ENCODE measurements around the gene ZNF337.
"Not testable (repeated sequence)": the region's sequence is repeated elsewhere in the genome, so short reads cannot be mapped to it uniquely, and the experiment has no call there.

ZNF337 gene

DNA sequence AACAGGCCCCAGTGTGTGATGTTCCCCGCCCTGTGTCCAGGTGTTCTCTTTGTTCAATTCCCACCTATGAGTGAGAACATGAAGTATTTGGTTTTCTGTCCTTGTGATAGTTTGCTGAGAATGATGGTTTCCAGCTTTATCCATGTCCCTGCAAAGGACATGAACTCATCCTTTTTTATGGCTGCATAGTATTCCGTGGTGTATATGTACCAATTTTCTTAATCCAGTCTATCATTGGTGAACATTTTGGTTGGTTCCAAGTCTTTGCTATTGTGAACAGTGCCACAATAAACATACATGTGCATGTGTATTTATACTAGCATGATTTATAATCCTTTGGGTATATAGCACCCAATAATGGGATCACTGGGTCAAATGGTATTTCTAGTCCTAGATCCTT is 66.0 kb downstream of the ZNF337 start:
- in situ Hi-C loops (cut with MboI; ENCODE audit: low sequenced_read_pairs) = not testable (repeated sequence)

DNA sequence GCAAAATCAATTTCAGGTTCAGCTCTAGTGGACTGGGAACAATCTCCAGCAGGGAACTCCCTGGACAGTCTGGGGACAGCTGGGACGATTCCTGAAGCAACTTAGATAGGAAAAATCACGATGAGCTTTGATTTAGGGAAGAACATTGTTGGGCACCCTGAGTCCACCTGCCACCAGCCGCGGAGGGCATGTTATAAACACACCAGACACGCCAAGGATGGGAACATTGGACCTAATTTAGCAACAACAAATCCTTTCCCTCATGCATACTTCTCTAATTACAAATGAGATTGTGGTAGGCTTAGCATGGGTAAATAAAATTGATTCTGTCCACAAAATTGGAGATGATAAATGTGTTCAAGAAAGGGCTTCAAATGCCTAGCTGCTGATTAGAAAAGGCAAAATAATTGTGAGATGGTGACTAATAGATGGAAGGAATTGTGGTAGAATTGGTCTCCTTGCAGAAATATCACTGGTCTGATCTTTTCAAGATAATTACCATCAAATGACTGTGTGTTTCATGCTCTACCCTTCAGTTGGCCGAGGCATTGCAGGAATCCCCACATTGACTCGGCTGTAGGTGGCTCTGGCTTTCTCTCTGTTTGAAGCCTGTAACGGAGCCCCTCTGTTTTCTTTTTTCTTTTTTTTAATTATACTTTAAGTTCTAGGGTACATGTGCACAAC is 66.7 kb downstream of the ZNF337 start:
- in situ Hi-C loops (cut with MboI; ENCODE audit: low sequenced_read_pairs) = no loop called here

DNA sequence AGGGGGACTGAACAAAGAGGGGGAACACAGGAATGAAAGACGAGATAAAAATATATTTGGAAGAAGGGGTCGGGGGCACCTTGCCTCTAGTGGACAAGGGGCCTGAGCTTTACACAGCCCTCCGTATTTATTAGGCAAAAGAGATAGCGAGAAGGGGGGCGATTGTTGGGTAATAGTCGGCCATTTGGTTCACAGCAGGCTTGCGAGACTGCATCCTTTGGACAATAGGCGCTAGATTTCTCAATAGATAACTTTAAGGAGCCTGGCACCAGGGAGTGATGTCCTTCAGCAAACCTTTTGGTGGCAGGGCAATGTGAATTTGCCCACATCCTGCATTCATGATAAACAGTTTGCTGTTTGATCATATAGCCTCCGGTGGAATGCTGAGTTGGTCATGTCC is 69.9 kb downstream of the ZNF337 start:
- in situ Hi-C loops (cut with MboI; ENCODE audit: low sequenced_read_pairs) = no loop called here

DNA sequence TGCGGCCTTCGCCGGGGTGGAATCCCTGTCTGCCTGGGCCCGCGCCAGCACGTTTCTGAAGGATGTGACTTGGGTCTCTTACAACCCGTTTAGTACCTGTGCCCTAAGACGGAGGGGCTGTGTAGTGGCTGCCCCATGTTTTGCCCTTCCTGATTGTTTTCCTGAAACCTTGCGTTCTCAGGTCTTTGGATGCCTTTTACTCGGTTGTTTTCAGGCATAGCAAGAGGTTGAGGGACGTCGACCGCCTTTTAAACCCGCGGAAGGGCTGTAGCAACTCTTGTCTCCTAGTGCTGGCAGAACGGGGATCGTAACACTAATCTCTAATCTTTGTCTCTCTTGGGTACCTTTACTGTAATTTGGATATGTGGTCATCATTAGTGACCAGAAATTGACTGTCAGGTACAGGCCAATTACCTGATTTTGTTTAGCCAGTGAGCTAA is 72.1 kb downstream of the ZNF337 start:
- in situ Hi-C loops (cut with MboI; ENCODE audit: low sequenced_read_pairs) = no loop called here

All from hTERT RPE-1 (cell line).